Stimulated activated CD8-positive, alpha-beta memory T cell treated with anti-CD3 and anti-CD28 coated beads, Interleukin-4, amount 100 ng/mL, for 48 hours (primary cell): ENCODE measurements around the gene LY6G6F.

ENCODE experiments used
- DNase-seq: peaks from one replicate; pipeline ENCODE4 v3.0.0-alpha.2; 2020

LY6G6F gene

GRCh38 chr6:31706599-31706998 is at the start of gene LY6G6F:
Gene LY6G6F, plus strand, starts transcription at chr6:31706866. Its CDS starts 41 bp downstream, at chr6:31706907.
- no peak for DNase-seq

- DNase-seq: peak; percentile 56
Measured at GRCh38 chr6:31657406-31658157, 49.1 kb upstream of the LY6G6F start.

GRCh38 chr6:31658158-31658688 is 48.4 kb upstream of the LY6G6F start:
- DNase-seq: no peak

GRCh38 chr6:31658983-31659648 is 47.5 kb upstream of the LY6G6F start:
- DNase-seq: no peak

GRCh38 chr6:31659649-31660380 is 46.9 kb upstream of the LY6G6F start:
- peak; percentile 65 for DNase-seq

- DNase-seq: peak; percentile 87
Measured at GRCh38 chr6:31660381-31661261, 46.0 kb upstream of the LY6G6F start, which contains the start of gene C6orf47. Gene C6orf47, minus strand, starts transcription at chr6:31660778. Its CDS starts 831 bp downstream, at chr6:31659947.

- no peak for DNase-seq
Measured at GRCh38 chr6:31661262-31662123, 45.2 kb upstream of the LY6G6F start.

GRCh38 chr6:31662124-31662723 is 44.4 kb upstream of the LY6G6F start:
- DNase-seq: no peak

- DNase-seq: no peak
Measured at GRCh38 chr6:31663126-31663960, 43.3 kb upstream of the LY6G6F start.

- no peak for DNase-seq
Measured at GRCh38 chr6:31663961-31664789, 42.5 kb upstream of the LY6G6F start.

- DNase-seq: peak; percentile 92
Measured at GRCh38 chr6:31664790-31665500, 41.7 kb upstream of the LY6G6F start, which contains the start of gene GPANK1. Gene GPANK1, minus strand, starts transcription at chr6:31664997. Its CDS starts 519 bp downstream, at chr6:31664478.

GRCh38 chr6:31665501-31666336 is 40.9 kb upstream of the LY6G6F start, which contains the start of gene CSNK2B:
Gene CSNK2B, plus strand, starts transcription at chr6:31666080. Its CDS starts 752 bp downstream, at chr6:31666832.
- peak; percentile 98 for DNase-seq

- no peak for DNase-seq
Measured at GRCh38 chr6:31666337-31666965, 40.2 kb upstream of the LY6G6F start.

GRCh38 chr6:31669676-31670075 is 37.0 kb upstream of the LY6G6F start, which contains the start of gene LY6G5B:
Gene LY6G5B, plus strand, starts transcription at chr6:31669976. Its CDS starts 975 bp downstream, at chr6:31670951.
- no peak for DNase-seq

GRCh38 chr6:31676322-31676903 is 30.3 kb upstream of the LY6G6F start:
- no peak for DNase-seq

GRCh38 chr6:31676904-31677303 is 29.8 kb upstream of the LY6G6F start:
- no peak for DNase-seq
